Fibroblast of lung (primary cell): Measurements from ENCODE around the gene CPEB2.

Source experiments
- CTCF ChIP-seq, 2 donors: IDR thresholded peaks in 1 of 2; conservative IDR thresholded peaks in 1 of 2; 1 replicate in 1 of 2; 2 replicates in 1 of 2; pipeline ENCODE4 v1.5.1; 2011 to 2012; ENCODE audit warnings: low read length in 2 of 2, control low read depth in 1 of 2, inconsistent platforms in 1 of 2, low read depth in 1 of 2, mild to moderate bottlenecking in 1 of 2
- EZH2 ChIP-seq: IDR thresholded peaks from 2 replicates; pipeline ENCODE4 v1.5.1; 2012; ENCODE audit warnings: low read length, control low read depth, mild to moderate bottlenecking; ENCODE audit errors: missing control alignments

- TF ChIP-seq EZH2: no peak
- TF ChIP-seq CTCF (conservative IDR thresholded peaks at IDR 0.05 in 1 of 2, IDR thresholded peaks at IDR 0.05 in 1 of 2; ENCODE audit: low read depth in 1 of 2, low read length in 2 of 2): no peak
Observed at GRCh38 chr4:15040916-15041463, 38.7 kb downstream of the CPEB2 start.
